ENCODE data around the gene CCND1.

DNA sequence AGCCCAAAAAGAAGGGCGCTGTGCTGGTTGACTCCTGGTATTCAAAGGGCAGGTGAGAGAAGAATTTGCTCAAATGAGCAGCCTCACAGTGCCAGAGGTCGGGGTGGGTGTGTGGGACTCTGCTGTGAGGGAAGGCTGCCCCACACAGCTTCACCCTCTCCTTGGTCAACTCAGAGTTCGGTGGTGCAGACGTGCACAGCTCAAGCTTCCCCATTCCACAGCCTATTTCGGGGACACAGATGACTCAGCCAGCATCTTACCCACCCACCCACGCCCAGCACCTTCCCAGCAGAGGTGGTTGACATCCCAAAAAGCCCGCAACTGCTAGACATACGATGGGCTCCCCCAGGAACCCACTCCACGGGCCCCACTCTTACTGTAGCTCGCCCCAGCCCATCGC lies 46.5 kb upstream of the CCND1 start:
- TF ChIP-seq, protein P1, sequence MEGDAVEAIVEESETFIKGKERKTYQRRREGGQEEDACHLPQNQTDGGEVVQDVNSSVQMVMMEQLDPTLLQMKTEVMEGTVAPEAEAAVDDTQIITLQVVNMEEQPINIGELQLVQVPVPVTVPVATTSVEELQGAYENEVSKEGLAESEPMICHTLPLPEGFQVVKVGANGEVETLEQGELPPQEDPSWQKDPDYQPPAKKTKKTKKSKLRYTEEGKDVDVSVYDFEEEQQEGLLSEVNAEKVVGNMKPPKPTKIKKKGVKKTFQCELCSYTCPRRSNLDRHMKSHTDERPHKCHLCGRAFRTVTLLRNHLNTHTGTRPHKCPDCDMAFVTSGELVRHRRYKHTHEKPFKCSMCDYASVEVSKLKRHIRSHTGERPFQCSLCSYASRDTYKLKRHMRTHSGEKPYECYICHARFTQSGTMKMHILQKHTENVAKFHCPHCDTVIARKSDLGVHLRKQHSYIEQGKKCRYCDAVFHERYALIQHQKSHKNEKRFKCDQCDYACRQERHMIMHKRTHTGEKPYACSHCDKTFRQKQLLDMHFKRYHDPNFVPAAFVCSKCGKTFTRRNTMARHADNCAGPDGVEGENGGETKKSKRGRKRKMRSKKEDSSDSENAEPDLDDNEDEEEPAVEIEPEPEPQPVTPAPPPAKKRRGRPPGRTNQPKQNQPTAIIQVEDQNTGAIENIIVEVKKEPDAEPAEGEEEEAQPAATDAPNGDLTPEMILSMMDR (IDR thresholded peaks at IDR 0.05), result no peak
- no peak for TF ChIP-seq POLR2A (IDR thresholded peaks at IDR 0.05)
